Transverse colon (tissue), 4 donors: ENCODE data around the gene INPP4B.

Source experiments
- POLR2A ChIP-seq: fragments of 450-650 bp; IDR thresholded peaks from one replicate; pipeline ENCODE4 v1.6.1; 2016; ENCODE audit warnings: antibody characterized with exemption, mild to moderate bottlenecking, moderate library complexity
- POLR2AphosphoS5 ChIP-seq, 3 donors: sonication (generic); formaldehyde crosslinking; IDR thresholded peaks; one replicate each; pipeline ENCODE4 v1.6.1; 2016; ENCODE audit warnings: antibody characterized with exemption in 3 of 3
- TF ChIP-seq, protein P1 (sequence below), 5 experiments: fragments of 200-600 bp in 3 of 5; fragments of 450-650 bp in 2 of 5; sonication (generic) in 3 of 5; IDR thresholded peaks; 1 replicate in 2 of 5; 2 replicates in 3 of 5; pipeline ENCODE4 v1.5.1; 2016 to 2017; ENCODE audit warnings: antibody characterized with exemption in 5 of 5, inconsistent platforms in 3 of 5, mild to moderate bottlenecking in 2 of 5, moderate library complexity in 1 of 5

- TF ChIP-seq, protein P1, sequence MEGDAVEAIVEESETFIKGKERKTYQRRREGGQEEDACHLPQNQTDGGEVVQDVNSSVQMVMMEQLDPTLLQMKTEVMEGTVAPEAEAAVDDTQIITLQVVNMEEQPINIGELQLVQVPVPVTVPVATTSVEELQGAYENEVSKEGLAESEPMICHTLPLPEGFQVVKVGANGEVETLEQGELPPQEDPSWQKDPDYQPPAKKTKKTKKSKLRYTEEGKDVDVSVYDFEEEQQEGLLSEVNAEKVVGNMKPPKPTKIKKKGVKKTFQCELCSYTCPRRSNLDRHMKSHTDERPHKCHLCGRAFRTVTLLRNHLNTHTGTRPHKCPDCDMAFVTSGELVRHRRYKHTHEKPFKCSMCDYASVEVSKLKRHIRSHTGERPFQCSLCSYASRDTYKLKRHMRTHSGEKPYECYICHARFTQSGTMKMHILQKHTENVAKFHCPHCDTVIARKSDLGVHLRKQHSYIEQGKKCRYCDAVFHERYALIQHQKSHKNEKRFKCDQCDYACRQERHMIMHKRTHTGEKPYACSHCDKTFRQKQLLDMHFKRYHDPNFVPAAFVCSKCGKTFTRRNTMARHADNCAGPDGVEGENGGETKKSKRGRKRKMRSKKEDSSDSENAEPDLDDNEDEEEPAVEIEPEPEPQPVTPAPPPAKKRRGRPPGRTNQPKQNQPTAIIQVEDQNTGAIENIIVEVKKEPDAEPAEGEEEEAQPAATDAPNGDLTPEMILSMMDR (IDR thresholded peaks at IDR 0.05) = no peak
- TF ChIP-seq POLR2A = no peak
- TF ChIP-seq POLR2AphosphoS5 (IDR thresholded peaks at IDR 0.05) = no peak
Observed at GRCh38 chr4:142396279-142396678, 449.8 kb downstream of the INPP4B start.
